Activated B cell treated with CpG ODN at 0.5 μM for 24 hours (primary cell): Measurements from ENCODE around the gene MSL1. TPM values are rescaled to one million over a fixed set of nuclear protein-coding genes. Genes with fewer than 3 reads are reported as not detected.

Experiments used
- ATAC-seq: fragments of 200-7000 bp; cut with Tn5 transposase; one replicate; pipeline ENCODE4 v1.10.0; 2021; ENCODE audit warnings: low read depth, mild to moderate bottlenecking, moderate library complexity
- CTCF ChIA-PET: fragments of 350-600 bp; sonication (Branson Sonifier 250); formaldehyde crosslinking; loops from one replicate; lab custom pipeline; 2021; ENCODE audit warnings: antibody characterized with exemption; lab: Charles Lee
- POLR2A ChIA-PET: fragments of 350-600 bp; sonication (Branson Sonifier 250); formaldehyde crosslinking; loops from one replicate; lab custom pipeline; 2021; ENCODE audit warnings: antibody characterized with exemption; lab: Charles Lee
- DNase-seq: peaks from one replicate; pipeline ENCODE4 v3.0.0; 2022
- H3K27ac Mint-ChIP-seq: one replicate; pipeline ENCODE4 v1.8.0; 2020; ENCODE audit warnings: mixed read lengths
- H3K27me3 Mint-ChIP-seq: one replicate; pipeline ENCODE4 v1.8.0; 2021; ENCODE audit warnings: mixed read lengths
- H3K36me3 Mint-ChIP-seq: one replicate; pipeline ENCODE4 v1.8.0; 2021; ENCODE audit warnings: low read depth, mixed read lengths
- H3K4me1 Mint-ChIP-seq: one replicate; pipeline ENCODE4 v1.8.0; 2021; ENCODE audit warnings: mixed read lengths
- H3K4me3 Mint-ChIP-seq: one replicate; pipeline ENCODE4 v1.8.0; 2020; ENCODE audit warnings: mild to moderate bottlenecking, mixed read lengths
- H3K9me3 Mint-ChIP-seq: one replicate; pipeline ENCODE4 v1.8.0; 2020; ENCODE audit warnings: mixed read lengths
- CTCF ChIP-seq: fragments of 200-600 bp; IDR thresholded peaks from one replicate; pipeline ENCODE4 v1.8.0; 2022; ENCODE audit warnings: antibody characterized with exemption, mild to moderate bottlenecking
- intact Hi-C: fragments of 100-400 bp; cut with micrococcal nuclease; formaldehyde crosslinking; loops from one replicate; pipeline ENCODE4 v1.15.1; 2024
- total RNA-seq: library from RNA; stranded (reverse); gene quantifications from 2 replicates; pipeline ENCODE4 v1.2.3, GENCODE V29; 2022

Gene MSL1
- 84.5 and 101 TPM in 2 replicates for total RNA-seq

GRCh38 chr17:40121181-40122135 is at the start of gene MSL1:
Gene MSL1 (plus strand): TSS chr17:40121971. CDS start chr17:40122613, 642 bp downstream.
- CTCF ChIA-PET, result interaction anchor here (0.9 to 3.5 kb wide), 3 partner anchors 9 to 94 kb away, joined by 3 to 48 read pairs (median 3); partner anchors contain the start of gene CASC3
- Mint-ChIP-seq H3K4me1 (peaks cover 39% of the 10 kb centered on the region), H3K27ac (peak within 1 kb of the TSS; percentile 50), H3K4me3 (peak within 1 kb of the TSS; percentile 82), H3K9me3 (no peaks in the 10 kb centered on the region), H3K36me3 (peaks cover 16% of the 10 kb centered on the region), H3K27me3 (no peaks in the 10 kb centered on the region)
- DNase-seq (peak; percentile 84), ATAC-seq (peak; percentile 68)
- intact Hi-C loops, result loop anchor here (1.0 to 5.0 kb wide), 3 partner anchors 8 to 454 kb away; partner anchors contain the start of genes PNMT and TCAP
- no peak for TF ChIP-seq CTCF
- POLR2A ChIA-PET, result interaction anchor here (0.6 to 5.6 kb wide), 15 partner anchors 8 to 276 kb away, joined by 3 to 87 read pairs (median 4); partner anchors contain the start of genes CASC3, LRRC3C, MED24 and ORMDL3

- no peak overlapping the region for H3K27ac Mint-ChIP-seq
- H3K9me3 Mint-ChIP-seq, result no peaks in the 10 kb centered on the region
- peaks cover 5% of the 10 kb centered on the region for H3K36me3 Mint-ChIP-seq
- H3K4me1 Mint-ChIP-seq, result peaks cover 59% of the 10 kb centered on the region
- ChIA-PET CTCF (interaction anchor here (1.7 to 4.4 kb wide), 2 partner anchors 10 to 41 kb away, joined by 4 to 53 read pairs; no protein-coding TSS in a partner anchor), POLR2A (no interaction called here)
- no peak for TF ChIP-seq CTCF
- no peak for DNase-seq
- intact Hi-C loops, result no loop called here
- H3K27me3 Mint-ChIP-seq, result no peaks in the 10 kb centered on the region
- no peak overlapping the region for H3K4me3 Mint-ChIP-seq
- no peak for ATAC-seq
Observed at GRCh38 chr17:40072040-40072734, 49.6 kb upstream of the MSL1 start.

GRCh38 chr17:40072735-40073346 is 48.9 kb upstream of the MSL1 start:
- no peak for TF ChIP-seq CTCF
- H3K4me1 Mint-ChIP-seq, result peaks cover 54% of the 10 kb centered on the region
- no peak overlapping the region for H3K27ac Mint-ChIP-seq
- no peaks in the 10 kb centered on the region for H3K9me3 Mint-ChIP-seq
- H3K27me3 Mint-ChIP-seq, result no peaks in the 10 kb centered on the region
- DNase-seq (no peak), ATAC-seq (no peak)
- CTCF ChIA-PET, result interaction anchor here (1.7 to 4.4 kb wide), 3 partner anchors 11 to 40 kb away, joined by 4 to 53 read pairs (median 38); no protein-coding TSS in a partner anchor
- H3K36me3 Mint-ChIP-seq, result peaks cover 6% of the 10 kb centered on the region
- POLR2A ChIA-PET, result interaction anchor here (0.5 to 0.9 kb wide), 3 partner anchors 68 to 119 kb away, joined by 3 read pairs; partner anchors contain the start of gene CASC3
- intact Hi-C loops, result no loop called here
- no peak overlapping the region for H3K4me3 Mint-ChIP-seq

- no peak overlapping the region for H3K27ac Mint-ChIP-seq
- intact Hi-C loops, result loop anchor here (2.0 kb wide), 1 partner anchor 19 kb away; the partner anchor contains the start of gene MED24
- no peaks in the 10 kb centered on the region for H3K9me3 Mint-ChIP-seq
- no peak for TF ChIP-seq CTCF
- ATAC-seq (no peak), DNase-seq (no peak)
- H3K36me3 Mint-ChIP-seq, result peaks cover 8% of the 10 kb centered on the region
- H3K4me3 Mint-ChIP-seq, result no peak overlapping the region
- POLR2A ChIA-PET, result interaction anchor here (0.5 to 0.9 kb wide), 3 partner anchors 67 to 118 kb away, joined by 3 read pairs; partner anchors contain the start of gene CASC3
- CTCF ChIA-PET, result interaction anchor here (1.7 to 4.4 kb wide), 3 partner anchors 11 to 39 kb away, joined by 4 to 53 read pairs (median 38); no protein-coding TSS in a partner anchor
- H3K27me3 Mint-ChIP-seq, result no peaks in the 10 kb centered on the region
- H3K4me1 Mint-ChIP-seq, result peaks cover 46% of the 10 kb centered on the region
Observed at GRCh38 chr17:40073454-40074174, 48.2 kb upstream of the MSL1 start.
